BLaER1 (cell line): Measurements from ENCODE around the gene NUDT16L1.
A peak's percentile ranks its signal among the peaks of the same experiment; 100 is the strongest.

Source experiments
- H3K27ac ChIP-seq: shearing (Covaris generic); formaldehyde crosslinking; 2 replicates; pipeline ENCODE4 v1.8.1; 2022
- H3K27me3 ChIP-seq: shearing (Covaris generic); formaldehyde crosslinking; 2 replicates; pipeline ENCODE4 v1.8.1; 2022
- H3K36me3 ChIP-seq: shearing (Covaris generic); formaldehyde crosslinking; 2 replicates; pipeline ENCODE4 v1.8.1; 2022
- H3K4me1 ChIP-seq: shearing (Covaris generic); formaldehyde crosslinking; 2 replicates; pipeline ENCODE4 v1.8.1; 2022
- H3K4me2 ChIP-seq: shearing (Covaris generic); formaldehyde crosslinking; 2 replicates; pipeline ENCODE4 v1.8.1; 2022
- H3K4me3 ChIP-seq: shearing (Covaris generic); formaldehyde crosslinking; 2 replicates; pipeline ENCODE4 v1.8.1; 2022
- H3K9ac ChIP-seq: shearing (Covaris generic); formaldehyde crosslinking; 2 replicates; pipeline ENCODE4 v1.8.1; 2022
- H3K9me3 ChIP-seq: shearing (Covaris generic); formaldehyde crosslinking; 2 replicates; pipeline ENCODE4 v1.8.1; 2022
- H4K20me1 ChIP-seq: shearing (Covaris generic); formaldehyde crosslinking; 2 replicates; pipeline ENCODE4 v1.8.1; 2022
- Cebpa-rat ChIP-seq: shearing (Covaris generic); IDR thresholded peaks from 2 replicates; pipeline ENCODE4 v1.8.1; 2022

NUDT16L1 gene

GRCh38 chr16:4663465-4663776 lies 29.9 kb upstream of the NUDT16L1 start:
- Histone ChIP-seq H3K4me2 (peak overlapping the region; percentile 91), H3K9ac (peak overlapping the region; percentile 54), H3K9me3 (no peaks in the 10 kb centered on the region), H4K20me1 (peaks cover 95% of the 10 kb centered on the region), H3K27me3 (no peaks in the 10 kb centered on the region), H3K27ac (peak overlapping the region; percentile 67), H3K4me3 (no peak overlapping the region), H3K36me3 (peaks cover 53% of the 10 kb centered on the region), H3K4me1 (peaks cover 82% of the 10 kb centered on the region)
- no peak for TF ChIP-seq Cebpa-rat

- Histone ChIP-seq H3K27ac (peak overlapping the region; percentile 67), H3K4me3 (0 out of 2 replicates have a peak overlapping the region, but pooled peaks have one; percentile 20), H3K9me3 (no peaks in the 10 kb centered on the region), H4K20me1 (peaks cover 90% of the 10 kb centered on the region), H3K9ac (peak overlapping the region; percentile 54), H3K4me1 (peaks cover 77% of the 10 kb centered on the region), H3K4me2 (peak overlapping the region; percentile 91), H3K36me3 (peaks cover 53% of the 10 kb centered on the region), H3K27me3 (no peaks in the 10 kb centered on the region)
- peak; percentile 83 for TF ChIP-seq Cebpa-rat
Measured at GRCh38 chr16:4663777-4664465, 29.4 kb upstream of the NUDT16L1 start.

GRCh38 chr16:4664538-4665418 lies 28.6 kb upstream of the NUDT16L1 start:
- no peak for TF ChIP-seq Cebpa-rat
- Histone ChIP-seq H3K36me3 (peaks cover 52% of the 10 kb centered on the region), H3K4me1 (peaks cover 68% of the 10 kb centered on the region), H3K4me3 (peak overlapping the region; percentile 20; the same call in 1 of the 2 replicates), H3K27me3 (no peaks in the 10 kb centered on the region), H3K9ac (peak overlapping the region; percentile 27; the same call in 1 of the 2 replicates), H3K9me3 (no peaks in the 10 kb centered on the region), H4K20me1 (peaks cover 81% of the 10 kb centered on the region), H3K27ac (peak overlapping the region; percentile 67; the same call in 1 of the 2 replicates), H3K4me2 (peak overlapping the region; percentile 91)

DNA sequence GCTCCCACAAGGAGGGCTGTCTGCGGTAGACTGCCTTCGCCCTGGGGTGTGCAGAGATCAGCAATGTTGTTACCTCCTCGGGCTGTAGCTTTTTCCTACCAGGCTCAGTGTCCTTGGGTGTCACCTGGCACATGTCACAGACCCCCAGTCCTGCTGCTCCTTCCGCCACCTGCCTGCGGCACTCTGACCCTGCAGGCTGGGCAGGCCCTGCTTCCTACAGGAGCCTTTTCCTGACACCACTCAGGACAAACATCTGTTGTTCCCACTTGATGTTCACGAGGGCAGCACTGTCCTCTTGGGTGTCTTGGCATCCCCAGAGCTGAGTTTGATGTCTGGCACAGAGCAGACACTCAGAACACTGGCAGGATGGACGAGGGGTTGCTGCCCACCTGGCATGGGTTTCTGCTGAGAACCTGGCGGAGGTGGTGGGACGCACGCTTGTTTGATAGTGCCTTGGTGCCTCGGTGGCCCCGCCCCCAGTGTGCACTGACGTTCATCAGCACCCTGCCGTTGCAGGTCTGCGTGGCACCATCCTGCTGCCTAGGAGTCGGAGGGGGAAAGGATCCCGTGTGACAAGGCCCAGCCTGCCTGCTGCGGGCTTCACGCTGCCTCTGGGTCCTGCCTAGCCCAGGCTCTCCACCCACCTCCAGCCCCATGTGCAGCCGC lies 26.7 kb upstream of the NUDT16L1 start:
- Histone ChIP-seq H3K4me1 (peaks cover 49% of the 10 kb centered on the region), H3K9ac (no peak overlapping the region), H3K4me2 (peak overlapping the region; percentile 91), H4K20me1 (peaks cover 62% of the 10 kb centered on the region), H3K9me3 (no peaks in the 10 kb centered on the region), H3K4me3 (no peak overlapping the region), H3K27me3 (no peaks in the 10 kb centered on the region), H3K27ac (no peak overlapping the region), H3K36me3 (peaks cover 66% of the 10 kb centered on the region)
- TF ChIP-seq Cebpa-rat, result no peak

DNA sequence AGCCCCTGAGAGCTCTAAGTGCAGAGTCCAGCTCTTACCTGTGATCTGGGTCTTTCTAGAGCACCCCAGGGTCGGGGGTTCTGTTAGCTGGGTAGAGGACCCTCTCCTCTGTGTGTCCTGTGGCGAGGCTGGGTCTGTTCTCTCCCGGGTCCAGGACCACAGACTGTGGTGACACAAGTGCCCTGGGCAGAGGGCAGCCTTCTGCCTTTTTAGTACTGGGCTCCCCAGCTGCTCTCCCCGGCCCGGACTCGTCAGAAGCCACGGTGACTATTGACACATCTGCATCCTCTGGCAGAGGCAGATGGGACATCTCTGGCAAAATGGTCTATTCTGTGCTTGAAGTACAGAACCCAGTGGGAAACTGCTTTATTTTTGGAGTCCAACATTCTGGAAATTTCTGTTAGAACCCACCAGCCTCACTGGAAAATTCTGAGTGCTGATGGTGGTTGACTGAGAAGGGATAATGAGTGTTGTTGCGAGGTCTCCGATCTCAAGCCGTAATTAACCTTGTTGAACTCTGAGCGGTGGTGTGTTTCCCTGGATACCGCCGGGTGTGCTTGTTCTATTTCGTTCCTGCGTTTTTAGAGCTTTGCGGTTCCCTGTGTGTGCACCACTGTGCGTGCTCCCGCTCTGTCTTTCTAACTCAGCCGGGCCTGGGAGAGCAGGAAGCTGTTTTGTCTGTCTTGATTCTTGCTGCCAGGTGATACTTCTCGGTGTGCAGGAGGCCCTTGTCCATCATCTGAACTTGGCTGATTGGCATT lies 26.0 kb upstream of the NUDT16L1 start:
- no peak overlapping the region for H3K4me3 ChIP-seq
- H3K4me1 ChIP-seq, result peaks cover 42% of the 10 kb centered on the region
- H3K9ac ChIP-seq, result no peak overlapping the region
- no peak overlapping the region for H3K27ac ChIP-seq
- peaks cover 55% of the 10 kb centered on the region for H4K20me1 ChIP-seq
- peaks cover 74% of the 10 kb centered on the region for H3K36me3 ChIP-seq
- TF ChIP-seq Cebpa-rat, result no peak
- H3K4me2 ChIP-seq, result no peak overlapping the region
- H3K27me3 ChIP-seq, result no peaks in the 10 kb centered on the region
- no peaks in the 10 kb centered on the region for H3K9me3 ChIP-seq

GRCh38 chr16:4668313-4668960 lies 24.9 kb upstream of the NUDT16L1 start:
- Histone ChIP-seq H3K36me3 (peaks cover 84% of the 10 kb centered on the region), H3K9ac (no peak overlapping the region), H3K4me1 (peaks cover 32% of the 10 kb centered on the region), H3K27me3 (no peaks in the 10 kb centered on the region), H4K20me1 (peaks cover 44% of the 10 kb centered on the region), H3K4me2 (no peak overlapping the region), H3K9me3 (no peaks in the 10 kb centered on the region), H3K27ac (no peak overlapping the region), H3K4me3 (no peak overlapping the region)
- no peak for TF ChIP-seq Cebpa-rat

DNA sequence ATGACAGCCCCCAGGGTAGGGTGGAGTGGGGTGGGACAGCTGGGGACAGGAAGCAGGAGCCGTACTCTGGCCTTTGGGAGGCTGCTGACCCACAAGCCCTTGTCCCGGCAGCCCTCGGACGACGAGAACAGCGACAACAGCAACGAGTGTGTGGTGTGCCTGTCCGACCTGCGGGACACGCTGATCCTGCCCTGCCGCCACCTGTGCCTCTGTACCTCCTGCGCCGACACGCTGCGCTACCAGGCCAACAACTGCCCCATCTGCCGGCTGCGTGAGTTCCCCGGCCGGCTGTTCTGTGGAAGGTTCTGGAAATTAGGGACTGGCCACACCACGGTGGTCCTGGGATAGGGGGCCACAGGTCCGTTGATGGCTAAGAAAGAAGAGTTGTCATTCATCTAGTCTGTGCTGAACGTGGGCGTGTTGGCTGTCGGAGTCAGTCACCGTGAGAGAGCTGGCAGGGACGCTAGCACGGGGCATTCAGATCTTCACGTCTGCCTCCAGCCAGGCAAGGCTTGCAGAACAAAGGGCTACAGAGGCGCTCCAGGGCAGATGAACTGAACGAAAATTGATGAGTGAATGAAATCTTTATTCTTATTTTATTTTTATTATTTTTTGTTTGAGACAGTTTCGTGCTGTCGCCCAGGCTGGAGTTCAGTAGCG lies 19.8 kb upstream of the NUDT16L1 start:
- Histone ChIP-seq H3K27ac (no peak overlapping the region), H3K9ac (no peak overlapping the region), H3K4me3 (no peak overlapping the region), H4K20me1 (peaks cover 28% of the 10 kb centered on the region), H3K27me3 (no peaks in the 10 kb centered on the region), H3K36me3 (peaks cover 89% of the 10 kb centered on the region), H3K9me3 (no peaks in the 10 kb centered on the region), H3K4me1 (peaks cover 26% of the 10 kb centered on the region), H3K4me2 (no peak overlapping the region)
- TF ChIP-seq Cebpa-rat, result no peak

GRCh38 chr16:4674926-4675530 lies 18.3 kb upstream of the NUDT16L1 start:
- Histone ChIP-seq H3K27ac (no peak overlapping the region), H3K4me2 (peak overlapping the region; percentile 67; the same call in 1 of the 2 replicates), H4K20me1 (peaks cover 34% of the 10 kb centered on the region), H3K9ac (no peak overlapping the region), H3K4me1 (peaks cover 29% of the 10 kb centered on the region), H3K36me3 (peaks cover 89% of the 10 kb centered on the region), H3K27me3 (no peaks in the 10 kb centered on the region), H3K4me3 (no peak overlapping the region), H3K9me3 (no peaks in the 10 kb centered on the region)
- no peak for TF ChIP-seq Cebpa-rat
